Measurements from ENCODE around the gene SLC44A1. TPM values are rescaled to one million over a fixed set of nuclear protein-coding genes. Genes with fewer than 3 reads are reported as not detected.
A peak's percentile ranks its signal among the peaks of the same experiment; 100 is the strongest.

Gene SLC44A1
- polyA plus RNA-seq, 1 experiment, result 6.6 TPM

- Histone ChIP-seq H3K36me3 (ENCODE audit: control insufficient read depth, insufficient read depth, low read length) (peaks cover 2% of the 10 kb centered on the region), H3K4me3 (ENCODE audit: low read depth, low read length) (no peak overlapping the region), H3K27me3 (ENCODE audit: control insufficient read depth, insufficient read depth, low read length) (no peaks in the 10 kb centered on the region)
- CTCF ChIA-PET, result no interaction called here
- POLR2A ChIA-PET, result no interaction called here
- DNase-seq (ENCODE audit: low read depth), result peak; percentile 9
- TF ChIP-seq, protein P1, sequence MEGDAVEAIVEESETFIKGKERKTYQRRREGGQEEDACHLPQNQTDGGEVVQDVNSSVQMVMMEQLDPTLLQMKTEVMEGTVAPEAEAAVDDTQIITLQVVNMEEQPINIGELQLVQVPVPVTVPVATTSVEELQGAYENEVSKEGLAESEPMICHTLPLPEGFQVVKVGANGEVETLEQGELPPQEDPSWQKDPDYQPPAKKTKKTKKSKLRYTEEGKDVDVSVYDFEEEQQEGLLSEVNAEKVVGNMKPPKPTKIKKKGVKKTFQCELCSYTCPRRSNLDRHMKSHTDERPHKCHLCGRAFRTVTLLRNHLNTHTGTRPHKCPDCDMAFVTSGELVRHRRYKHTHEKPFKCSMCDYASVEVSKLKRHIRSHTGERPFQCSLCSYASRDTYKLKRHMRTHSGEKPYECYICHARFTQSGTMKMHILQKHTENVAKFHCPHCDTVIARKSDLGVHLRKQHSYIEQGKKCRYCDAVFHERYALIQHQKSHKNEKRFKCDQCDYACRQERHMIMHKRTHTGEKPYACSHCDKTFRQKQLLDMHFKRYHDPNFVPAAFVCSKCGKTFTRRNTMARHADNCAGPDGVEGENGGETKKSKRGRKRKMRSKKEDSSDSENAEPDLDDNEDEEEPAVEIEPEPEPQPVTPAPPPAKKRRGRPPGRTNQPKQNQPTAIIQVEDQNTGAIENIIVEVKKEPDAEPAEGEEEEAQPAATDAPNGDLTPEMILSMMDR (IDR thresholded peaks at IDR 0.05; ENCODE audit: insufficient read depth, low read depth, low read length), result no peak
Observed at GRCh38 chr9:105341434-105342146, 97.1 kb downstream of the SLC44A1 start.

DNA sequence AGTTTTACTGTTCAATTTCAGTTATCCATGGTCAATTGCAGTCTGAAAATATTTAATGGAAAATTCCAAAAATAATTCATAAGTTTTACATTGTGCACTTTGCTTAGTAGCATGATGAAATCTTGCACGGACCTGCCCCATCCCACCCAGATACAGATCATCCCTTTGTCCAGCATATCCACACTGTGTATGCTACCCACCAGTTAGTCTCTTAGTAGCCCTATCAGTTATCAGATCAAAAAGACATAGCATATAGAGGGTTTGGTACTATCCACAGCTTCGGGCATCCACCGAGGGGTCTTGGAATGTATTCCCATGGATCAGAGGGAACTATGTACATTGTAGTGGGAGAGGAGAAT, 97.7 kb downstream of the SLC44A1 start:
- ChIA-PET CTCF (interaction anchor here (1.5 kb wide), 1 partner anchor 9 kb away, joined by 3 read pairs; no protein-coding TSS in a partner anchor), POLR2A (no interaction called here)
- TF ChIP-seq, protein P1 (IDR thresholded peaks at IDR 0.05; ENCODE audit: insufficient read depth, low read depth, low read length), result no peak
- Histone ChIP-seq H3K4me3 (ENCODE audit: low read depth, low read length) (no peak overlapping the region), H3K27me3 (ENCODE audit: control insufficient read depth, insufficient read depth, low read length) (no peaks in the 10 kb centered on the region), H3K36me3 (ENCODE audit: control insufficient read depth, insufficient read depth, low read length) (peaks cover 2% of the 10 kb centered on the region)
- DNase-seq (ENCODE audit: low read depth), result no peak

DNA sequence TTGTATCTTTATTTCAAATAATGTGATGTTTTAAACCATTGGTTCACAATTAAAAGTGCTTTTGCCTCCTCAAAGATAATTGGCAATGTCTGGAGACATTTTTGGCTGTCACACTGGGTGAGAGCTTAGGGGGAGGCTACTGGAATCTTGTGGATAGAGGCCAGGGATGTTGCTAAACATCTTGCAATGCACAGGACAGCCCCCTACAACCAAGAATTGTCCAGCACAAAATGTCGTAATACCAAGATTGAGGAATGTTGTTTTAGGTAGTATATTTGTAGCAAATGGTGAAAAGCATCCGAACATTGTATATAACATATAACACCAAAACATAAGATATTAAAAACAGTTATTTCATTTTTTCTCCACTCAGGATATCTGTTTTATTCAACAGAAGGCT, 99.8 kb downstream of the SLC44A1 start:
- no peaks in the 10 kb centered on the region for H3K27me3 ChIP-seq (ENCODE audit: control insufficient read depth, insufficient read depth, low read length)
- CTCF ChIA-PET, result no interaction called here
- DNase-seq (ENCODE audit: low read depth), result no peak
- POLR2A ChIA-PET, result no interaction called here
- no peak overlapping the region for H3K4me3 ChIP-seq (ENCODE audit: low read depth, low read length)
- H3K36me3 ChIP-seq (ENCODE audit: control insufficient read depth, insufficient read depth, low read length), result no peaks in the 10 kb centered on the region
- TF ChIP-seq, protein P1 (IDR thresholded peaks at IDR 0.05; ENCODE audit: insufficient read depth, low read depth, low read length), result no peak

DNA sequence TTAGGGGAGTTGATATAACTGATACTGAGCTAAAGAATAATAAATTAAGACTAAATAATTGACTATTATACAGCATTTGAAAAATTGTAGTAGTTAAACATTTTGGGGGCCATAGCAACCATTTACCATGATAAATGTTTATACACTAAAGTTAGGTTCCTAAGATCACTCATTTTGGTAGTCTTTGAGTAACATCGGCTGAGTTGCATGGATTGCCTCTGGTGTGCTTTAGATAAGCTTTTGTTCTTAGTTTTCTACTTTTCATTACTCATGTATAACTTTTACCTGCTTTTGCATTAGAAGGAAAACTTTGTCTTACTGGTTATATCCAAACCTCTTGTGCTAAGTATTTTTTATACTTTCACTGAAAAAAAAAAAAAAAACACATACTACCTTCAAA, 101.2 kb downstream of the SLC44A1 start:
- ChIA-PET POLR2A (no interaction called here), CTCF (no interaction called here)
- no peaks in the 10 kb centered on the region for H3K27me3 ChIP-seq (ENCODE audit: control insufficient read depth, insufficient read depth, low read length)
- no peak for DNase-seq (ENCODE audit: low read depth)
- H3K4me3 ChIP-seq (ENCODE audit: low read depth, low read length), result no peak overlapping the region
- H3K36me3 ChIP-seq (ENCODE audit: control insufficient read depth, insufficient read depth, low read length), result no peaks in the 10 kb centered on the region
- TF ChIP-seq, protein P1 (IDR thresholded peaks at IDR 0.05; ENCODE audit: insufficient read depth, low read depth, low read length), result no peak

- TF ChIP-seq, protein P1 (IDR thresholded peaks at IDR 0.05; ENCODE audit: insufficient read depth, low read depth, low read length), result no peak
- no peak for DNase-seq (ENCODE audit: low read depth)
- POLR2A ChIA-PET, result no interaction called here
- H3K27me3 ChIP-seq (ENCODE audit: control insufficient read depth, insufficient read depth, low read length), result no peaks in the 10 kb centered on the region
- CTCF ChIA-PET, result interaction anchor here (1.4 kb wide), 1 partner anchor 9 kb away, joined by 3 read pairs; no protein-coding TSS in a partner anchor
- H3K36me3 ChIP-seq (ENCODE audit: control insufficient read depth, insufficient read depth, low read length), result no peaks in the 10 kb centered on the region
- H3K4me3 ChIP-seq (ENCODE audit: low read depth, low read length), result no peak overlapping the region
Observed at GRCh38 chr9:105346273-105346672, 101.8 kb downstream of the SLC44A1 start.
